H9 (cell line): Measurements from ENCODE around the gene FBL. TPM values are rescaled to one million over a fixed set of nuclear protein-coding genes. Genes with fewer than 3 reads are reported as not detected.

ENCODE experiments used
- DNase-seq: peaks from one replicate; pipeline ENCODE4 v3.0.0-alpha.2; 2017
- H2AFZ ChIP-seq: one replicate; pipeline ENCODE4 v1.6.1; 2013; ENCODE audit warnings: mild to moderate bottlenecking, low read length, control low read depth, moderate library complexity
- H2AK5ac ChIP-seq: 2 replicates; pipeline ENCODE4 v1.6.1; 2013; ENCODE audit warnings: low read length, control low read depth, mixed read lengths; ENCODE audit not compliant: insufficient read length
- H2BK120ac ChIP-seq: one replicate; pipeline ENCODE4 v1.6.1; 2013; ENCODE audit warnings: low read depth, mild to moderate bottlenecking, low read length, control low read depth, inconsistent platforms; ENCODE audit not compliant: poor library complexity, severe bottlenecking
- H2BK12ac ChIP-seq: 2 replicates; pipeline ENCODE4 v1.6.1; 2013; ENCODE audit warnings: low read length, control low read depth, mixed read lengths, low read depth; ENCODE audit not compliant: insufficient read length
- H2BK15ac ChIP-seq: 2 replicates; pipeline ENCODE4 v1.6.1; 2013; ENCODE audit warnings: low read depth, low read length, control low read depth
- H2BK20ac ChIP-seq: one replicate; pipeline ENCODE4 v1.6.1; 2013; ENCODE audit warnings: low read depth, mild to moderate bottlenecking, low read length, control low read depth, inconsistent platforms; ENCODE audit not compliant: poor library complexity, severe bottlenecking
- H2BK5ac ChIP-seq: 2 replicates; pipeline ENCODE4 v1.6.1; 2013; ENCODE audit warnings: low read length, control low read depth, mixed read lengths; ENCODE audit not compliant: insufficient read length
- H3K14ac ChIP-seq: 2 replicates; pipeline ENCODE4 v1.6.1; 2013; ENCODE audit warnings: low read length, control low read depth; ENCODE audit not compliant: insufficient read depth
- H3K18ac ChIP-seq: 2 replicates; pipeline ENCODE4 v1.6.1; 2013; ENCODE audit warnings: low read depth, mild to moderate bottlenecking, mixed read lengths, low read length, control low read depth; ENCODE audit not compliant: insufficient read length
- H3K23ac ChIP-seq: 2 replicates; pipeline ENCODE4 v1.6.1; 2013; ENCODE audit warnings: low read length, control low read depth, mixed read lengths, low read depth; ENCODE audit not compliant: insufficient read length
- H3K23me2 ChIP-seq: 2 replicates; pipeline ENCODE4 v1.6.1; 2013; ENCODE audit warnings: low read depth, mild to moderate bottlenecking, mixed read lengths, low read length, control low read depth; ENCODE audit not compliant: insufficient read length, poor library complexity, severe bottlenecking
- H3K27ac ChIP-seq: 2 replicates; pipeline ENCODE4 v1.5.1; 2013; ENCODE audit warnings: low read length, control low read depth, mixed read lengths, low read depth; ENCODE audit not compliant: insufficient read length
- H3K27me3 ChIP-seq: 2 replicates; pipeline ENCODE4 v1.6.1; 2013; ENCODE audit warnings: low read length, control low read depth, inconsistent platforms; ENCODE audit not compliant: insufficient read depth
- H3K4ac ChIP-seq: 2 replicates; pipeline ENCODE4 v1.6.1; 2013; ENCODE audit warnings: low read depth, mild to moderate bottlenecking, control low read depth, inconsistent platforms, low read length, moderate library complexity
- H3K4me1 ChIP-seq: 2 replicates; pipeline ENCODE4 v1.6.1; 2013; ENCODE audit warnings: low read length, control low read depth, inconsistent platforms; ENCODE audit not compliant: insufficient read depth
- H3K4me2 ChIP-seq: 2 replicates; pipeline ENCODE4 v1.6.1; 2013; ENCODE audit warnings: low read length, control low read depth, mixed read lengths; ENCODE audit not compliant: insufficient read length, insufficient read depth
- H3K56ac ChIP-seq: 2 replicates; pipeline ENCODE4 v1.6.1; 2013; ENCODE audit warnings: low read depth, mild to moderate bottlenecking, mixed read lengths, low read length, control low read depth; ENCODE audit not compliant: insufficient read length
- H3K79me1 ChIP-seq: 2 replicates; pipeline ENCODE4 v1.6.1; 2013; ENCODE audit warnings: low read depth, mild to moderate bottlenecking, moderate library complexity, low read length, control low read depth, inconsistent platforms; ENCODE audit not compliant: insufficient read depth, poor library complexity, severe bottlenecking
- H3K79me2 ChIP-seq: 2 replicates; pipeline ENCODE4 v1.6.1; 2013; ENCODE audit warnings: low read length, control low read depth, inconsistent platforms; ENCODE audit not compliant: insufficient read depth
- H3K9ac ChIP-seq: 2 replicates; pipeline ENCODE4 v1.6.1; 2013; ENCODE audit warnings: low read length, control low read depth, mixed read lengths; ENCODE audit not compliant: insufficient read length; ENCODE audit errors: extremely low read depth
- H3K9me3 ChIP-seq: one replicate; pipeline ENCODE4 v1.6.1; 2013; ENCODE audit warnings: low read depth, low read length, inconsistent platforms; ENCODE audit not compliant: control insufficient read depth
- H3T11ph ChIP-seq: one replicate; pipeline ENCODE4 v1.6.1; 2013; ENCODE audit warnings: mild to moderate bottlenecking, low read length, control low read depth, inconsistent platforms
- H4K20me1 ChIP-seq: one replicate; pipeline ENCODE4 v1.6.1; 2013; ENCODE audit not compliant: control insufficient read depth, insufficient read length, insufficient read depth
- H4K5ac ChIP-seq: 2 replicates; pipeline ENCODE4 v1.6.1; 2013; ENCODE audit warnings: low read depth, mild to moderate bottlenecking, mixed read lengths, low read length, control low read depth; ENCODE audit not compliant: insufficient read length
- H4K8ac ChIP-seq: replicated peaks from 2 replicates; pipeline ENCODE4 v1.6.1; 2013; ENCODE audit warnings: low read length, control low read depth, mixed read lengths, low read depth; ENCODE audit not compliant: insufficient read length
- H4K91ac ChIP-seq: 2 replicates; pipeline ENCODE4 v1.6.1; 2013; ENCODE audit warnings: low read depth, mild to moderate bottlenecking, moderate library complexity, mixed read lengths, low read length, control low read depth; ENCODE audit not compliant: insufficient read length
- H3K27ac Mint-ChIP-seq, 3 experiments: 2 replicates in 2 of 3; 3 replicates in 1 of 3; pipeline ENCODE4 v1.8.0; 2020 to 2021; ENCODE audit warnings: mixed read lengths in 3 of 3, mild to moderate bottlenecking in 1 of 3, moderate library complexity in 1 of 3
- H3K27me3 Mint-ChIP-seq: 2 replicates; pipeline ENCODE4 v1.8.0; 2021; ENCODE audit warnings: low read depth, mild to moderate bottlenecking, moderate library complexity, mixed read lengths
- H3K36me3 Mint-ChIP-seq, 3 experiments: 2 replicates in 2 of 3; 3 replicates in 1 of 3; pipeline ENCODE4 v1.8.0; 2020 to 2021; ENCODE audit warnings: low read depth in 3 of 3, mixed read lengths in 3 of 3; ENCODE audit not compliant: insufficient read depth in 1 of 3
- H3K4me1 Mint-ChIP-seq, 2 experiments: 2 replicates each; pipeline ENCODE4 v1.8.0; 2020; ENCODE audit warnings: mixed read lengths in 2 of 2
- H3K4me3 Mint-ChIP-seq, 2 experiments: 2 replicates in 1 of 2; 3 replicates in 1 of 2; pipeline ENCODE4 v1.8.0; 2020 to 2021; ENCODE audit warnings: mild to moderate bottlenecking in 2 of 2, mixed read lengths in 2 of 2, moderate library complexity in 1 of 2
- H3K9me3 Mint-ChIP-seq, 2 experiments: 2 replicates in 1 of 2; 3 replicates in 1 of 2; pipeline ENCODE4 v1.8.0; 2020; ENCODE audit warnings: mild to moderate bottlenecking in 2 of 2, mixed read lengths in 2 of 2, moderate library complexity in 1 of 2
- WGBS: extraction: QIAGEN DNeasy Blood & Tissue Kit; methylation state at CpG from one replicate; pipeline ENCODE4 v1.1.7; 2013; ENCODE audit warnings: missing lambda C conversion rate, low lambda C conversion rate, mixed read lengths; ENCODE audit not compliant: insufficient read length; ENCODE audit errors: extremely low coverage; 5-methylcytosine and 5-hydroxymethylcytosine counted together
- total RNA-seq: library from RNA; stranded (reverse); gene quantifications from 2 replicates; pipeline ENCODE4 v1.2.1, GENCODE V29; 2021
- TF ChIP-seq, protein P1 (sequence below): fragments of 200-600 bp; sonication (generic); conservative IDR thresholded peaks from 3 replicates; pipeline ENCODE4 v1.8.0; 2021; ENCODE audit warnings: antibody characterized with exemption, mild to moderate bottlenecking

Gene FBL
- total RNA-seq, 1 experiment from 2014 or later, result 625 TPM

- peak overlapping the region; percentile 2 to 56; a peak in 3 of 5 replicates for H3K4me3 Mint-ChIP-seq
- H3K79me2 ChIP-seq, result no peaks in the 10 kb centered on the region
- no peak overlapping the region for H2BK120ac ChIP-seq
- no peaks in the 10 kb centered on the region for H3K36me3 Mint-ChIP-seq
- peak overlapping the region; percentile 79 to 88 (median 83); a peak in 4 of 7 replicates for H3K27ac Mint-ChIP-seq
- H2BK15ac ChIP-seq, result no peak overlapping the region
- no peak overlapping the region for H2BK5ac ChIP-seq
- no peaks in the 10 kb centered on the region for H4K20me1 ChIP-seq
- no peak overlapping the region for H3K9ac ChIP-seq
- H3K56ac ChIP-seq, result no peak overlapping the region
- no peak overlapping the region for H2BK12ac ChIP-seq
- H3K23ac ChIP-seq, result no peak overlapping the region
- peak overlapping the region; percentile 40 for H2AFZ ChIP-seq
- no peak overlapping the region for H3K18ac ChIP-seq
- no peaks in the 10 kb centered on the region for H3K27me3 ChIP-seq
- H3K23me2 ChIP-seq, result no peaks in the 10 kb centered on the region
- no peak overlapping the region for H4K8ac ChIP-seq
- peaks cover 14% of the 10 kb centered on the region for H3K27me3 Mint-ChIP-seq
- H3K14ac ChIP-seq, result no peak overlapping the region
- H3T11ph ChIP-seq, result no peak overlapping the region
- H3K4ac ChIP-seq, result no peak overlapping the region
- no peak overlapping the region for H2AK5ac ChIP-seq
- H3K4me2 ChIP-seq, result peak overlapping the region; percentile 51
- no peaks in the 10 kb centered on the region for H3K9me3 ChIP-seq
- no peak overlapping the region for H4K5ac ChIP-seq
- H3K9me3 Mint-ChIP-seq, result no peaks in the 10 kb centered on the region; a peak in 3 of 5 replicates
- no peak overlapping the region for H4K91ac ChIP-seq
- H3K4me1 Mint-ChIP-seq, result peaks cover 4 to 6% of the 10 kb centered on the region in 2 experiments; a peak in 2 of 4 replicates
- H3K79me1 ChIP-seq, result no peaks in the 10 kb centered on the region
- H3K4me1 ChIP-seq, result no peaks in the 10 kb centered on the region
- peak; percentile 91 for DNase-seq
- no CpG with 5 or more reads among the region's 11 CpGs for WGBS
- H3K27ac ChIP-seq, result no peak overlapping the region
- H2BK20ac ChIP-seq, result no peak overlapping the region
- TF ChIP-seq, protein P1, sequence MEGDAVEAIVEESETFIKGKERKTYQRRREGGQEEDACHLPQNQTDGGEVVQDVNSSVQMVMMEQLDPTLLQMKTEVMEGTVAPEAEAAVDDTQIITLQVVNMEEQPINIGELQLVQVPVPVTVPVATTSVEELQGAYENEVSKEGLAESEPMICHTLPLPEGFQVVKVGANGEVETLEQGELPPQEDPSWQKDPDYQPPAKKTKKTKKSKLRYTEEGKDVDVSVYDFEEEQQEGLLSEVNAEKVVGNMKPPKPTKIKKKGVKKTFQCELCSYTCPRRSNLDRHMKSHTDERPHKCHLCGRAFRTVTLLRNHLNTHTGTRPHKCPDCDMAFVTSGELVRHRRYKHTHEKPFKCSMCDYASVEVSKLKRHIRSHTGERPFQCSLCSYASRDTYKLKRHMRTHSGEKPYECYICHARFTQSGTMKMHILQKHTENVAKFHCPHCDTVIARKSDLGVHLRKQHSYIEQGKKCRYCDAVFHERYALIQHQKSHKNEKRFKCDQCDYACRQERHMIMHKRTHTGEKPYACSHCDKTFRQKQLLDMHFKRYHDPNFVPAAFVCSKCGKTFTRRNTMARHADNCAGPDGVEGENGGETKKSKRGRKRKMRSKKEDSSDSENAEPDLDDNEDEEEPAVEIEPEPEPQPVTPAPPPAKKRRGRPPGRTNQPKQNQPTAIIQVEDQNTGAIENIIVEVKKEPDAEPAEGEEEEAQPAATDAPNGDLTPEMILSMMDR, result no peak
Observed at GRCh38 chr19:39858541-39858940, 12.4 kb upstream of the FBL start.
